CD4-positive, alpha-beta T cell treated with Interleukin-2 at 100 ng/mL for 4 hours (primary cell): ENCODE data around the gene IGFBP4.

Experiments used
- DNase-seq: peaks from one replicate; pipeline ENCODE4 v3.0.0-alpha.2; 2020; ENCODE audit warnings: low spot score

IGFBP4 gene

DNA sequence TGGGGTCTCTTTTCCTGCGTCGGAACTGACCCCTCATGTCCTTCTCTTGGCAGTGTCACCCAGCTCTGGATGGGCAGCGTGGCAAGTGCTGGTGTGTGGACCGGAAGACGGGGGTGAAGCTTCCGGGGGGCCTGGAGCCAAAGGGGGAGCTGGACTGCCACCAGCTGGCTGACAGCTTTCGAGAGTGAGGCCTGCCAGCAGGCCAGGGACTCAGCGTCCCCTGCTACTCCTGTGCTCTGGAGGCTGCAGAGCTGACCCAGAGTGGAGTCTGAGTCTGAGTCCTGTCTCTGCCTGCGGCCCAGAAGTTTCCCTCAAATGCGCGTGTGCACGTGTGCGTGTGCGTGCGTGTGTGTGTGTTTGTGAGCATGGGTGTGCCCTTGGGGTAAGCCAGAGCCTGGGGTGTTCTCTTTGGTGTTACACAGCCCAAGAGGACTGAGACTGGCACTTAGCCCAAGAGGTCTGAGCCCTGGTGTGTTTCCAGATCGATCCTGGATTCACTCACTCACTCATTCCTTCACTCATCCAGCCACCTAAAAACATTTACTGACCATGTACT is 13.2 kb downstream of the IGFBP4 start:
- no peak for DNase-seq

- no peak for DNase-seq
Measured at GRCh38 chr17:40457369-40457768, 14.1 kb downstream of the IGFBP4 start.

DNA sequence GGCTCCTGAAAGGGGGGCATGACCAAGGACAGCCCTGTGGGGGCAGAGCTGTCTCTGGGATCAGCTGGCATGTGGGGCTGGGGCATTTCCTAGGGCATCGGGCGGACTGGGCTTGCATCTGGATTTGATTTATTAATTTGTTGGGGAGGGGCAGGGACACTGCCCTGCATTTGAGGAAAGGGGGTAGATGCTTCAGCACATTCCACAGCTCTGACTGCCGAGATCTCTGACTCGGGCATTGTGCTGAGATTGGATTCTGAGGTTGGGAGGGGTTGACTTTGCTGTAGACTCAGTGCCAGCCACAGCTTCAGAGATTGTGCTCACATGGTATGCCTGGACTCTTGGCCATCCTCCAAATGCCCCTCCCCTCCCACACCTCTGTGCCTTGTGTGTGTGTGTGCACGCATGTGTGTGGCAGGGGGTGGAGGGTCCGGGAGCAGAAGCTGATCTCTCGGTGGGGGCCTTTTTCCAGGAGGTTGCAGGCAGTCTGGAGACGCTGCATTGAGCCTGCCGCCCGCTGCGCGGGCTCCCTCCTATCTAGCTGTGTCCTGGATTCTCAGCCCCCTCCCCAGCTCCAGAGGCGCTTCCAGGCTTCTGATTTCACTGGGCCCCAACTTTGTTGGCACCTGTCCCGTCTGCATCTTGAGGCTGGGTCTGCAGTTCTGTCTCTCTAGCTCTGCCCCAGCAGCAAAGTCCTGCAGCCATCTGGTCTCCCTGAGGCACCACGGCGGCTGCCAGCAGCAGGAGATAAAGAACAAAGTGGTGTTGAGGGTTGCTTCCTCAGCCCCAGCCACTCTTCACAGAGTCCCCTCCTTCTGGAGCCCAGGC is 14.9 kb downstream of the IGFBP4 start:
- no peak for DNase-seq

GRCh38 chr17:40458851-40459482 is 15.7 kb downstream of the IGFBP4 start:
- DNase-seq = no peak

DNA sequence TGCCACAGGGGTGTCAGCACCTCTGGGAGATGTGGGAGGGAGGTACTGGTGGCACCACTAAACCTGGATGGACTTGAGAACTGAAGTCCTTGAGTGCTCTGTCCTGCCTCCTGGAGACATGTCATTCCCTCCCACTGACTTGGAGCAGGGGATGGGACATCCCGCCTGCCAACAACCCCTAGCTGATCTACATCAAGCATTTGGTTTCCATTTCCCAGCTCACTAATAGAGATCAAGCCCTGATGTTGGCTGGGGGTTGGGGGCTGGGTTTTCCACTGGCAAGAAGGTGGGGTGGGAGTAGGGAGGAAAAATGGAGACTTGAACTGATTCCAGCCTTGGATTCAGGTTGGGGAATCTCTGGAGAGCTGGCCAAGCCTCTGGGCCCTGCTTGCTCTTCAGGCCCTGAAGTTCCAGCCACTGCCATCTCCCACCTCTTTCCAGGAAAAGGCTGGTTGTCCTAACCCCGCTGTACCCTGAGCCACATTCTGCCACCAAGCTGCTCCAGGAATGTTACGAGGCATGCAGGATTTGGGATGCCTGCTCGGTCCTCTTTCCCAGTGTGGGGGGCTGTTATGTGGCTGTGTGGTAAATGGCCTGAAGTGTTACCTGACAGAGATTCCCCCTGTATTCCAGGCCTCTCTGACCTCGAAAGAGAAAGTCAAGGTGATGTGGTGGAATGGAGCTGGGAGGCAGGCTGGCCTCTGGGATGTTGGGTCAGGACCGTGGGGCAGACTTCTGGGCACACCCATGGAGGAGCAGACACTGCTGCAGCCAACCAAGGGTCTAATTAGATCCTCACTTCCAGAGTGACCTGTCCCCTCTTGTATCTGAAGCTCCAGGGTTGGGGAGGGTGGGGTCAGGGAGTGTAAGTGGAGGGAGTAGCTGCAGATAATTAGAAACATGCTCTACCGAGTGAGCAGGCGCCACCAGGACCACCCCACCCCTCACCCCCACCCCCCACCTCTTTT is 16.7 kb downstream of the IGFBP4 start:
- DNase-seq = no peak

DNA sequence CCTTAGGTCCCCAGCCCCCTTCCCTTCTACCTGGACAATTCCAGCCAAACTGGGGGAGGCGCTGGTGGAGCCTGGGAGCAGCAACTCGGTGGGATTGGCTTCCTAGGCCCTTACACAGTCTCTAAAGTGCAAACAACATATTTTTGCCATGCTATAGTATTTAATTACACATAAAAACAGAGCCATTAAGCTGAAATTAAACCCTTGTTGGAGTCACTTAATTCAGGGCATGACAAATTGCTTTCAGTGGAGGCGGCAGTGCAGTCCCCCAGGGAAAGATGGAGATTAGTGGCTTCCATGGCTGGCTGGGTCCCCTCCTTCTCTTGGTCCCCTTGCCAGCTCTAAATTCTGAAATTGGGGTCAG is 17.3 kb downstream of the IGFBP4 start:
- no peak for DNase-seq

DNA sequence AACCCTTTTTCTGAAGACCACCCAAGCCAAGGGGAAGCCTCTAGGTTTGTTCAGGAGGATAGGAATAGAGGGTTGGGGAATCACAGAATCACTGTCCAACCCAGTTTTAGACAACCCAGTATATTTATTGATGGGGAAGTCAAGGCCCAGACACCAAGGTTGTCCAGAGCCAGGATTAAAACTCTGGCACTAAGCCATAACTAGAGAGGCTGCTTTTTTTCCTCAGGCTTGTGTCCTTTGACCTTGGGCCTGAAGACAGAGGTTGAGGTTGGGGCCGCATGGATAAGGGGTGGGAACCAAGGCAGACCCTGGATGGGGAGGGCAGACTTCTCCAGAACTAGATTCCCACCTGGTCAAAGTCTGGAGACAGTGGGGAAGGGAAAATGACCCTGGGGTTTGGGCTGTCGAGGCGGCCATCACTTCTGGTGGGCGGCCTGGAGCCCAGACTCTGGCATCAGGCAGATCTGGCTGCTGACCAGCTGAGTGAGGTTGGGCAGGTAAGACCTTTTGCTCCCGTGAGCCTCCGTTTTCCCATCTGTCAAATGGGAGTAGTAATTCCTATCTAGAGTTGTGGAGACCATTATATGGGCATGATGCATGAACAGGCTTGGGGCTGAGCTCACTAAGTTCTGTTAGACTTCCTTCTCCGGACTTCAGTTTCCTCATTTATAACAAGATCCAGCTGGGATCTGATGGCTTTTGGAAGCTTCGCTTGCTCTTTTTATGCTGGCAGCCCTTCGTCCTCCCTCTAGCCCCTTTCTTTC is 17.9 kb downstream of the IGFBP4 start:
- DNase-seq = no peak

DNA sequence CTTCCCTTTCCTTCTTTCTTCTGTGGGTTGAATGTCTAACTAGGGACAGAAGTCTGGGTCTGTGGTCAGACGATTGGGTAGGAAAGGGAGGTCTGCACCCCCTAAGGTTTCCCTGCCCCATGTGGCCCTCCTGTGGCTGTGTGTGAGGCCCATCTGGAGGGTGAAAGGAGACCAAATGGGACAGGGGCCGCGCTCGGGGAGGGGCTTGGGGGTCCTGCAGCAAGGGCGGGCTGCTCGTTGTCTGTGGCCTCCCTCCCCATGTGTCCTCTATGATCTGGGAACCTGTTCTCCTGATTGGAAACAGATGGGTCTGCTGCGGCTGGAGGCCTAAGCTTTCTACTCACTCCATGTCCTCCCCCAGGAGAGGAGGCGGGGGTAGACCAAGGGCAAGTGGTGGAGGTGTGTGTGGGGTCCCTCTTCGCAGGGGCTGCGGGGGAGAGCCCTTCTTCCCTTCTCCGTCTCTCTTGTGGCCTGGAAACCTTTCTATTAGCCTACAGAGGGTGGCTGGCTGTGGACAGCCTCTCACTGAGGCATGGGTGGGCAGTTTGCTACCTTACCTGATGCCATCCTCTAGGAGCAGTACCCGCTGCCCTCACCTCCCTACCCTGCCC is 18.6 kb downstream of the IGFBP4 start:
- DNase-seq = no peak

GRCh38 chr17:40462343-40463121 is 19.3 kb downstream of the IGFBP4 start:
- DNase-seq = no peak

GRCh38 chr17:40463122-40463550 is 19.9 kb downstream of the IGFBP4 start:
- no peak for DNase-seq

DNA sequence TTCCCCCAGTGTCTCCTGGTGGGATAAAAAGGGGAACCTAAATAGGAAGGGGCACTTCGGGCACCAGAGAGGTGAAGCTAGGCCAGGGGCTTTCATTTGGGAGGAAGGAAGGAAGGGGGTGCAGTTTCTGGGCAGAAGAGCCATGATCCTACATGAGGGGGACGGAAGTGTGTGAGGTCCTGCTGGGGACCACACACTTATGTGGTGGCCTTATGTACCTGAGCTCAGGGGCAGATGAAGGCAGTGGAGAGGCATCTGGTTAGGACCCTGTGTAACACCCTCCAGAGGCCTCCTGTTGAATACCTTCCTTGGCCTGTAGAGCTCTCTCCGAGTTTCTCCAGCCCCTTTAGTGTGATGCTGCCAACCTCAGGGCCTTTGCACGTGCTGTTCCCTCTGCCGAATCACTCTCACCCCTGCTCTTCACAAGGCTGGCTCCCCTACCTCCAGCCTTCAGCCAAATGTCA is 21.2 kb downstream of the IGFBP4 start:
- no peak for DNase-seq

GRCh38 chr17:40466298-40466971 is 23.2 kb downstream of the IGFBP4 start:
- DNase-seq = no peak

GRCh38 chr17:40467281-40467867 is 24.1 kb downstream of the IGFBP4 start:
- DNase-seq = no peak

DNA sequence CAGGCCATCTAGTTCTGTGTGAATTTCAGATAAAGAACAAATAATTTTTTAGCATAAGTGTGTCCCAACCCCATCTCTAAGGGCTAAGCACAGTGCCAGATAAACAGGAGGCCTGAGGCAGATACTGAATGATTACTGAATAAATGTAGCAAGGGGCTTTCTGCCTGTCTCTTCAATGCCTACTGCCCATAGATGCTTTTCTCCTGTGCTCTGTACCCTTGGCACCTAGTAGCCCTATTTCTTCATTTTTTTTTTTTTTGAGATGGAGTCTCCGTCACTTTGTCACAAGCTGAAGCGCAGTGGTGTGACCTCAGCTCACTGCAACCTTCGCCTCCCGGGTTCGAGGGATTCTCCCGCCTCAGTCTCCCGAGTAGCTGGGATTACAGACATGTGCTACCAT is 25.3 kb downstream of the IGFBP4 start:
- no peak for DNase-seq

- no peak for DNase-seq
Measured at GRCh38 chr17:40469805-40470675, 26.8 kb downstream of the IGFBP4 start.

DNA sequence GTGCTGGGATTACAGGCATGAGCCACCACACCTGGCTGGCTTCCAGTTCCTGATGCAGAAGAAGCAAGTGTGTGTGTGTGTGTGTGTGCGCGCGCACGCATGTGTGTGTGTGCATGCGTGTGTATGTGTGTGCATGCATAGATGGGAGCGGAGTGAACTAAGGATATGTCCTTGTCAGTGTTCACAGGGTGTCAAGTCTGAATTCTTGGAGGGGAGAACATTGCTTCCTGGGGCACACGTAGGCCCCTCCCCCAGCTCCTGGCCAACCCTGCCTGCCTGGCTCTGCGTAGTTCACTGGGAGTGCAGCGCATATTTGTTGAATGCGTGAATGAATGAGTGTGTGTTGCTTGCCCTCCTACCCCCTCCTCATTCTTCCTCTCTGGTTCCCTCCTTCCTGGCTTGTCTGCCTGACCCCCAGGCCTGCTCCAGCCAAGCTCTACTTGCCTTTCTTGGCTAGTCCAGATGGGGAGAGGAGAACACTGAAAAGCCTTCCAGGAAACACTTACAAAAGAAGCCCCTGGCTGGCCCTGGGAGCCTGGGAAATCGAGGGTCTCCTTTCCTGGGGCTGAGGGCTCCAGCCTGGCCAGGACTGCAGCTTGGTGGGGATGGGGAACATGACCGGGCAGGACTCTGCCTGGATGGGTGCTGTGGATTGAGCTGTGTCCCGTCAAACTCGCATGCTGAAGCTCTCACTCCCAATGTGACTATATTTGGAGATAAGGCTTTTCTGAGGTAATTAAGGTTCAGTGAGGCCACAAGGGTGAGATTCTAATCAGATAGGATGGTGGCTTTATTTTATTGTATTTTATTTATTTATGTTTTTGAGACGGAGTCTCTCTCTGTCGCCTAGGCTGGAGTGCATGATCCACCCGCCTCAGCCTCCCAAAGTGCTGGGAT is 27.9 kb downstream of the IGFBP4 start:
- DNase-seq = no peak
